HL-60 (cell line): Measurements from ENCODE around the gene SLC24A1.

Experiments used
- DNase-seq, 2 experiments: peaks; one replicate each; pipeline ENCODE4 v3.0.0-alpha.2; 2010 to 2020; ENCODE audit warnings: low read depth in 1 of 2, low spot score in 1 of 2
- H3K27ac ChIP-seq: fragments of 250-450 bp; sonication (Bioruptor Pico); replicated peaks from 2 replicates; pipeline ENCODE4 v1.5.1; 2020; ENCODE audit warnings: mild to moderate bottlenecking, moderate library complexity
- H3K27me3 ChIP-seq: fragments of 250-450 bp; sonication (Bioruptor Pico); 2 replicates; pipeline ENCODE4 v1.5.1; 2021; ENCODE audit warnings: mild to moderate bottlenecking, moderate library complexity; ENCODE audit not compliant: insufficient read depth, poor library complexity, severe bottlenecking
- H3K4me3 ChIP-seq: replicated peaks from 2 replicates; pipeline ENCODE4 v1.5.1; 2011; ENCODE audit warnings: mild to moderate bottlenecking, control low read depth, low read length; ENCODE audit not compliant: insufficient read depth
- CTCF ChIP-seq: IDR thresholded peaks from one replicate; pipeline ENCODE4 v1.5.1; 2011; ENCODE audit warnings: low read length, control low read depth, inconsistent platforms; ENCODE audit not compliant: insufficient read depth
- GABPA ChIP-seq: IDR thresholded peaks from 2 replicates; pipeline ENCODE4 v1.6.1; 2012; ENCODE audit warnings: low read depth
- POLR2AphosphoS5 ChIP-seq: IDR thresholded peaks from 2 replicates; pipeline ENCODE4 v1.6.1; 2012; ENCODE audit warnings: low read depth
- REST ChIP-seq: IDR thresholded peaks from 2 replicates; pipeline ENCODE4 v1.6.1; 2012; ENCODE audit warnings: low read depth; ENCODE audit not compliant: insufficient replicate concordance
- SPI1 ChIP-seq: IDR thresholded peaks from 2 replicates; pipeline ENCODE4 v1.6.1; 2012; ENCODE audit warnings: low read depth, mild to moderate bottlenecking, borderline replicate concordance

Gene SLC24A1

GRCh38 chr15:65638681-65639089 is 16.9 kb downstream of the SLC24A1 start:
- Histone ChIP-seq H3K27ac (no peak overlapping the region), H3K4me3 (no peak overlapping the region), H3K27me3 (no peaks in the 10 kb centered on the region)
- no peak for TF ChIP-seq POLR2AphosphoS5
- TF ChIP-seq CTCF, result peak; percentile 57
- peak; percentile 47 to 64 for DNase-seq

- DNase-seq, result no peak
- no peak for TF ChIP-seq SPI1
- TF ChIP-seq GABPA, result no peak
- no peak for TF ChIP-seq REST
- TF ChIP-seq CTCF, result no peak
- TF ChIP-seq POLR2AphosphoS5, result no peak
- Histone ChIP-seq H3K27ac (no peak overlapping the region), H3K27me3 (no peaks in the 10 kb centered on the region), H3K4me3 (no peak overlapping the region)
Observed at GRCh38 chr15:65639509-65639908, 17.8 kb downstream of the SLC24A1 start.

- TF ChIP-seq SPI1 (no peak), GABPA (no peak), CTCF (no peak), POLR2AphosphoS5 (no peak), REST (no peak)
- no peak overlapping the region for H3K4me3 ChIP-seq
- no peak overlapping the region for H3K27ac ChIP-seq
- H3K27me3 ChIP-seq, result no peaks in the 10 kb centered on the region
- no peak for DNase-seq
Observed at GRCh38 chr15:65641768-65642475, 20.2 kb downstream of the SLC24A1 start.

- no peak overlapping the region for H3K4me3 ChIP-seq
- no peak for DNase-seq
- no peak for TF ChIP-seq CTCF
- TF ChIP-seq GABPA, result no peak
- TF ChIP-seq POLR2AphosphoS5, result no peak
- no peak for TF ChIP-seq SPI1
- no peak for TF ChIP-seq REST
- no peak overlapping the region for H3K27ac ChIP-seq
- no peaks in the 10 kb centered on the region for H3K27me3 ChIP-seq
Observed at GRCh38 chr15:65642594-65642993, 20.9 kb downstream of the SLC24A1 start.
